GM21786 (cell line): ENCODE measurements around the gene FAM163A.

Experiments
- ATAC-seq: cut with Tn5 transposase; IDR thresholded peaks from one replicate; pipeline ENCODE4 v1.9.1; 2021; ENCODE audit not compliant: unreplicated experiment

FAM163A gene

DNA sequence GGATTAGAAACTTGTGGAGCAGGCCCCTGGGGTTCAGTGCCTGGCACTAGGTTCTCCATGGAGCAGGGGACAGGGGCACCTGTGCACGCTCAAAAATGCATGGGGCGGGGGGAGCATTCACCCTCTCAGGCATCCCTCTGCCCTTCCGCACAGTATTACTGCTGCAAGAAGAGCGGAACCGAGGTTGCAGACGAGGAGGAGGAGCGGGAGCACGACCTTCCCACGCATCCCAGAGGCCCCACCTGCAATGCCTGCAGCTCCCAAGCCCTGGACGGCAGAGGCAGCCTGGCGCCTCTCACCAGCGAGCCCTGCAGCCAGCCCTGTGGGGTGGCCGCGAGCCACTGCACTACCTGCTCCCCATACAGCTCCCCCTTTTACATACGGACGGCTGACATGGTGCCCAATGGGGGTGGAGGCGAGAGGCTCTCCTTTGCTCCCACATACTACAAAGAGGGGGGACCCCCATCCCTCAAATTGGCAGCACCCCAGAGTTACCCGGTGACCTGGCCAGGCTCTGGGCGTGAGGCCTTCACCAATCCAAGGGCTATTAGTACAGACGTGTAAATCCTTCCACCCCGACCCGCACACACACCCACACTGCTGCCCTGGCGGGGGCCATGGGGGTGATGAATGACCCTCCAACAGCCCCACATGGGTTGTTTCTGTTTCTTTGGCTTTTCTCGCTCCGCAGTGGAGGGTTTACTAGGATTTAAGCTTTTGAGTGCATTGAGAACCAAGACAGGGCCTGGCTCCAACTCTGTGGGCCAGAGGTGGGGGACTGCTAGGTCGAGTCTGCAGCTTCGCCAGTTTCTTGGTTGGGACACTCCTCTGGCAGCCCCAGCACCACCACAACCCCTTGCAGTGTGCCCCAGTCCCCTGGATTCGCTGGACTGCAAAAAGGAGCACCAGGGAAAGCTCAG is 70.8 kb downstream of the FAM163A start:
- ATAC-seq: no peak

DNA sequence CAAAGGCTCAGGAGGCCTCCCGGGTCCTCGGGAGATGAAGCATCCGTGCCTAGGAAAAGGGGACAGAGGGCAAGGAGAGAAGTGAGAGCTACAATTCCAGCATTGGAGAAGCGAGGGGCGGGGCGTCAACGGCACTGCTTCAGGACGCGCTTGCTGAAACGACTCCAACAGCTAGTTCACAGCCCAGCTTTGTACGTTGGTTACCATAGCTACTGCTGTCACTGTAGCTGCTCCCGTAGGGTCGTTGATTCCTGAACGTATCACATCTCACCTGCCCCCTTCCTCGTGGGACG is 71.4 kb downstream of the FAM163A start:
- ATAC-seq: peak; percentile 39

DNA sequence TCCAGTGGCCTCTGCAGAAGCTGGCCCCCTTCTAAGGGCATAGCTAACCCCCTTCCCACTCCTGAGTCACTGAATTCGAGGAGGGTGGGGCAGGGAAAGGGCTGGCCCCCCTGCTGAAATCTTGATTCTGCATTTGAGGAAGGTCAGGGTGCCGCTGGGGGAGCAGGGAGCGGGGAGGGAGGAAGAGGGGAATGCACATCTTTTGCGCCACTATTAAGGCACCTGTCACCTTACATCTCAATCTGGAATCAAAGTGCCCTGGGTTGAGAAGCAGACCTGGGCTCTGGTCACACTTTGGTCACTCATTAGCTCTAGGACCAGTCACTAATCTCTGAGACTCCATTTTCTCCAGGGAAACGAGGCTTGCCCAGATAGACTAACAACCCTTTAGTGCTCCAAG is 72.5 kb downstream of the FAM163A start:
- ATAC-seq: no peak

DNA sequence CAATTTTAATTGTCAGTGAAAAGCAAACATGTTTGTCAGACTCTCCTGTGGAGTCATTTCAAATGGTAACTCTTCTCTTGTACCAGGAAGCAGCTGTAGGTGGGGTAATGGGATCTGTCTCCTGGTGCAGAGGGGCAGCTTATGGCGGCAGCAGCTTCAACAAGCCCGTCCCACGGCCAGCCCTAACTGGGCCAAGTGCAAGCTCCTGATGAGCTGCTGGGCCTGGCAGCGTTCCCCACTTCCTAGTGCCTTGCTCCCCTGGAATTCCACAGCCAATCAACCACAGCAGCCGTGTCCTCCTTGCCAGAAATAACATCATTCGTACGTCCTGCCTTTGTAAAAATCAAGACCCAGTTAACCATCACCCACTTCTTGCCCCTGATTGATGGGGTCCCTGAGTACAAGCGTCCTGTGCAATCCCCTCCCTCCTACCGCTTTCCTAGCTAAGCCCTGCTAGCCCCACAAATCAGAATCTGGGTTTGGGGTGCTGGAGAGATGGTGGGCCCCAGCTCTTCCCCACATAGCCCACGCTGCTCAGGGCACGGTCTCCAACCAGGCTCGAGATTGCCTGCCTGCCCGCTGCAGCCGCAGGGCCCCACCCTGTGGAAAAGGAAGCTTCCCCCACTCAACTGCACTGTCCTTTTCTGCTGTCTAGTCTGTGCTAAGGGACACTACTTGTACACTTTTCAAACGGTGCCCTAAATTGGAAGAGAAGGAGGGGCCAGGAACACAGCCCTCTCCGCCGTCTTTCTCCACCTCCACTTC is 73.3 kb downstream of the FAM163A start:
- ATAC-seq: no peak

DNA sequence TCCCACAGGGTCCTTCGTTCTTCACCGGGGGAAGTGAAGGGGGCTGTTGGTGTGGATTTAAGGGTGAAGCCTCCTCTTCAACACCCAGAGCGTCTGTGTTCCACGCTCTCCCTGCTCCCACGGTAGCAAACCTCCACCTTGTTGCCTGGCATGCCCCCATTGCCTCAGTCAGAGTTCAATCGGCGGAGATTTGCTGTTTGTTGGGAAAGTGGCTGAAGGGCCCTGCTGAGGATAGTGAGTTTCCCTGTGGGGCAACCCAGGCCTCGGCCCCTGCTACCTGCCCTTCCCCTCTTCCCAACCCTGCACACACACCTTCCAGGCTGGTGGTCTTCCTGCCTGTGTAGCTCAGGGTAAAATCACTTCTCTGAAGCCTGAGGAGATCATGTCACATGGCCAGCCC is 74.0 kb downstream of the FAM163A start:
- ATAC-seq: no peak

DNA sequence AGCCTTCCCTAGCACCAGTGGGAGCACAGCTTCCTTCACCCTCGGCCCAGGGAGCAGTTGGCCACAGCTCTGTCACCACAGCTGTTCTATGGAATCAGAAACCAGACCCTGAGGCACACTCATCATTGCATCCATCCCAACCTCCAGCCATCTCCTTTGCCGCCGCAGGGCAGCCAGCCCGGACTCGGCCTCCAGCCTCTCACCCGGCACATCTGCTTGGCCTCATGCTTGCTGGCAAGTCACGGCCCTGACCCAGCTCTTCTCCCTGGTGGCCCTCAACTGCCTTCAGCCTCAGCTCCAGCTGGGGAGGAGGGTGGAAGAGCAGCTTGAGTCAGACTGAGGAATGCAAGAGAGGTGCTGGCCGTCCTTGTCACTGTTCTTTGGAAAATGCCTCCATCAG is 74.7 kb downstream of the FAM163A start:
- ATAC-seq: no peak

DNA sequence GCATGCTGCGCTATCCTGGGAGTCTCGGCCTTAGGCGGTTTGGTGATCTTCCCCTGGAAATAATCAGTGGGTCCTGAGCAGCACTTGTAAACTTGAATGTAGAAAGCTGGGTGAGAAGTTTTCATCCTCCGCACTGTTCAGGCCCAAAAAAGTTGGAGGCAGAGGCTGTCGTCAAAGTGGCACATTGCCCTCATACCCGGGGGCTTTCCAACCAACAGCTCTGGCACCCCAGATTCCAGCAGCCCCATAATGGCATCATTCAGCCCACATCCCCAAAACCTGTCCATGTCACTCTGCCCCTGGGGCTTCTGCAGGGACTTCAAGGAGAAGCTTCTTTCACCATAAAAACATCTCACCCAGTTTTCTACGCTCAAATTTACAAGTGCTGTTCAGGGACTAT is 75.2 kb downstream of the FAM163A start:
- no peak for ATAC-seq

DNA sequence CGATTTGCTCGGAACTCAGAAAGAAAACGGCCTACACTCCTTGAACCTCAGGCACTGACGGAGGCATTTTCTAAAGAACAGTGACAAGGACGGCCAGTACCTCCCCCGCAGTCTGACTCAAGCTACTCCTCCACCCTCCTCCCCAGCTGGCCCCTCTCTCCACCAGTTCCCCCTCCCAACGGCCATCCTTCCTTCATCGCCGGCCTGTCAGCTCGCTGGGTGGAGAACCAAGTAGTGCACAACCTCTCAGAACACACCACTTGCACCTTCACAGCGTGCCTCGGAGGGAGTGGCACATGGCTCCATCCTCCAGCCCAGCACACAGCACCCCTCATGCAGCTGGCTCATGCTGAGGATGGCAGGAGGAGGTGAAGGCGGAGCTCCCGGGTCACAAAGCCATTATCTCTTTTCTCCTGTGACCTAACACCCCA is 75.7 kb downstream of the FAM163A start:
- no peak for ATAC-seq

DNA sequence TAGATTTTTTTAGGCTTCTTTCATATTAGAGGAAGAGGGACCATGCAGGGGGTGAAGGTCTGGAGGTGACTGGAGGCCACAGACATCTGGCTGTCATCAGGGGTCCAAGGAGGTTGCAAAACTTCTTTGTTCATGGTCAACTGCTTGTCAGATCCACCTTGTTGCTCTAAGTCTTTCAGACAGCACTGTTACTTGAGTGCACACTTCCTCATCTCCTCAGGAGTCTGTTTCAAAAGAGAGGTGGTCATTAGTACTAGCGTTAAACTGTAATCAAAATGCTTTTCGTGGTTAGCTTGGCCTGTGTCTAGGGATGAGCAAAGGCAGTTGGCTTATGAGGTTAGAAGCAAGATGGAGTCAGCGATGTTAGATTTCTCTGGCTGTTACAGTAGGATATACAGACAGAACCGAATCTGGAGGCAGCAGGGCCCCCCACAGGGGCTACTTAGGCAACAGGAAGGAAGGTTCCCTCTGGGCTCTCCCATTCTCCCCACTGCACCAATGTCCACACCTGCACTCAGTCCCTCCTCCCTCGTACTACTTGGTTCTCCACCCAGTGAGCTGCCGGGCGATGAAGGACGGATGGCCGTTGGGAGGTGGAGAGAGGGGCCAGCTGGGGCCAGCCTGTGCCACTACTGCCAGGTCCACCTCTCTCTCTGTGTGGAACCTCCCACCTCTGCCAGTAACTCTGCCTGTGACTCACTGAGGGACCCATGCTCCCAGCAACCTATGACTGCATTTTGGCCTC is 77.3 kb downstream of the FAM163A start:
- no peak for ATAC-seq

DNA sequence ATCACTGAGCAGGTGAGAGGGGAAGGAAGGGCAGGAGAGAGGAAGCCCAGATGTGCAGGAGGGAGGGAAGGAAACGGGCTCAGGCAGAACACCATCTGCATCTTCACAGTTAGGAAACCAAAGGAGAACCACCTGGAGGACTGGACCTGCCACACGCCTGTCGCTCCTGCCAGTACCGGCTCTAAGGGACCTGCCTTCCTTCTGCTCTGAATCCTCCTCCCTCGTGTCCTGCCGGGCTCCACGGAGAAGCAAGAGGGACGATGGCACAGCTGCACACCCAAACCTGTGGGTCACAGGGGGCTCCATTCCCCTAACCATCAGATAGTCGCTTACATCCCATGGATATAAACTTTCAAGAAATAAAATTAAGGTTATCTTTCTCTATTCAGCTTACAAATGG is 78.4 kb downstream of the FAM163A start:
- no peak for ATAC-seq

DNA sequence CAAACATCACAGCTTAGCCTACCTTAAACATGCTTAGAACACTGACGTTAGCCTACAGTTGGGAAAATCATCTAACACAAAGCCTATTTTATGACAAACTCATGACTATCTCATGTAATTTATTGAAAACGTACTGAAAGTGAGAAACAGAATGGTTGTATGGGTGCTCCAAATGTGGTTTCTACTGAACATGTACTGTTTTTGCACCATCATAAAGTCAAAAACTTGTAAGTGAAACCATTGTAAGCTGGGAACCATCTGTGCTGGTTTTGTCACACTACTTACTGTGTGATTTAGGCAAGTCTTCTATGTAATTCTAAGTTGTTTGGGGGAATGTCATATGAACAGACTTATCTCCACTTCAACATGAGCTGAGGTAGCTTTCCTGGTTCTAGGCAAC is 79.0 kb downstream of the FAM163A start:
- ATAC-seq: no peak

DNA sequence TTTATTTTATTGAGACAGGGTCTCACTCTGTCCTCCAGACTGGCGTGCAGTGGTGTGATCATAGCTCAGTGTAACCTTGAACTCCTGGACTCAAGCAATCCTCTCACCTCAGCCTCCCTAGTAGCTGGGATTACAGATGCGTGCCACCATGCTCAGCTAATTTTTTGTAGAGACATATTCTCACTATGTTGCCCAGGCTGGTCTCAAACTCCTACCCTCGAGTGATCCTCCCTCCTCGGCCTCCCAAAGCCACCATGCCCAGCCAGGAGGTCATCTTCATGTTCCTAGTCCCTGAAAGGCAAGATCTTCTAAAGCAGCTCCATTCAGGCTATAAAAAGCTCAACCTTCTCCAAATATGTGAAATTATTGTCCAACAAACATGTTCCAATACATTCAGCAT is 80.6 kb downstream of the FAM163A start:
- ATAC-seq: no peak

DNA sequence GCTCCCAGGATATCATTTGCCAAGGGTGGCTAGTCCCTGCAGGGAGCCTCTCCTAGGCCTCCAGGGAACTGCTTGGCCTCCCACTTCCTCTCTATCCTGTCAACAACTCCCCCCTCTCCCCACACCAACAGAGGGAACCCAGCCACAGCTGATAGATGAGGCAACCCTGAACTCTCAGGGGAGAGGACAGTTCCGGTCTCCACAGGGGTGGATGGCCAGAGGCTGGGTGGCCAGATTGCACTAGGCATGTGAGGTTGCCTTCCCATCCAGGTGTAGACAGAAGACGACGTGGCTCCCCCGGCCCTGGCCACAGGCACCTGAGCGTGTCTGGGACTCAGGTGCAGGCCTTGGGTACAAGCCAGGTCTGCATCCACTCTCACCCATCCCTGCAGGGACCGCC is 81.2 kb downstream of the FAM163A start:
- no peak for ATAC-seq

DNA sequence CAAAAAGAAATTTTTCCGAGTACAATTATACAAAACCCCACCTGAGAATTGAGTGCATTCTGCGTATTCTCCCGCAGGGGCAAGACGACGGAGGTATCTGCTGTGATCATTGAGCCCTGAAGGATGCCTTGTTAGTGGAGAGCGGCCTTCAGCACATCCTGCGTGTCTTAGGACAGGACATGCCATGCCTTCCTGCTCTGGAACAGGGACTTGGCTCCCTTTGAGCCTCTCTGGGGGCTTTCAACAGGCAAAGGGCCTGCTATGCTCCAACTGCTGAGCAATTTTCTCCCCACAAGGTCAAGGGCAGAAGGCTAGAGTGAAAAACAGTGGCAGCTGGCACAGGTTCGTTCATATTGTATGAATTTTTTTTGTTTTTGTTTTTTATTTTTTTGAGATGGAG is 82.1 kb downstream of the FAM163A start:
- no peak for ATAC-seq

DNA sequence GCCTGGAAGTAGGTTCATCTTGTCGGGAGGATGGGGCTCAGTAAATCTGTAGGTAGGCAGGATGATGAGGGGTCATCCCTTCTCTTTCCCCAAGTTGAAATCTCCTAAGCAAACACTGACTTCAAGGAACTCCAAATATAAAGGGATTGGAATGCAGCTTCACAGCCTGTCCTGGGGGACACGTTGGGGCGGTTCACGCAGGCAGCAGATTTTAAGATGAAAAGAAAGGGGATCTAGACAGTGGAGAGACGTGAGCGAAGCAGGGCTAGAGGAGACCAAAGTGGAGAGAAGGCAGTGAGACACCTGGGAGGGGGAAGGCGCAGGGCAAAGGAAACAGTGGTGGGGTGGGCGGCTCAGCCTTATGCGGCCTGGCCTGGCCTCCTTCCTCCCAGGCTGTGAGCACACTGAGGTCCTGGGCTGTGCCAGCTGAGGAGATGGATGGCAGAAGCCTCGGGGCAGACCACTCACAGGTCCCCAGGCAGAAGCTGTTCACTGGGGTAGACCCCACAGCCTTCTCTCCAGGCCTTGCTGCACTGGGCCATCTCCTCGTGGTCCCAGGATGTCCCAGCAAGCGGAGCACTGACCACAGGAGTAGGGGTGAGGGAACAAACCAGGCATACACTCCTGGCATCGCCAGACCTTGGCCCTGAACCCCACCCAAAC is 82.8 kb downstream of the FAM163A start:
- ATAC-seq: no peak

DNA sequence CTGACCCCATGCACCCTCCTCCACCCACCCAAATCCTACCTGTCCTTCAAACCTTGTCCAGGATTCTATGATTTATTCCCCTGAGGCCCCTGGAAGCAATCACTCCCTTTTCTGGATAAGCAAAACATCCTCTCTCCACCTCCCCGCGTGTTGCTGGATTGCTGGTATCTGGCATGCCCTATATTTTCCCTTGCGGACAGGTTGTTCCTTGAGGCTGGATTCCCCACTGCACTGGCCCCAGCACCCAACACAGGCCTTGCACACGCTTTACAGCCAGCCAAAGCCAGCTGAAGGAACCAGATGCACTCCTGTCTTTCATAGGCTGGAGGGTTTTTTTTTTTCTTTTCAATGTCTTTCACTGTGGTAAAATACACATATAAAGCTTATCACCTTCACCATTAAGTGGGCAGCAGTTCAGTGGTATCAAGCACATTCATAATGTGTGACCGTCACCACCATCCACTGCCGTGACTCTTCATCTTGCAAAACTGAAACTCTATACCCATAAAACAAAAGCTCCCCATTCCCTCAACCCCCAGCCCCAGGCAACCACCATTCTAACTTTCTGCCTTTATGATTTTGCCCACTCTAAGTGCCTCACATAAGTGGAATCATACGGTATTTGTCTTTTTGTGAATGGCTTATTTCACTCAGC is 83.7 kb downstream of the FAM163A start:
- ATAC-seq: no peak

DNA sequence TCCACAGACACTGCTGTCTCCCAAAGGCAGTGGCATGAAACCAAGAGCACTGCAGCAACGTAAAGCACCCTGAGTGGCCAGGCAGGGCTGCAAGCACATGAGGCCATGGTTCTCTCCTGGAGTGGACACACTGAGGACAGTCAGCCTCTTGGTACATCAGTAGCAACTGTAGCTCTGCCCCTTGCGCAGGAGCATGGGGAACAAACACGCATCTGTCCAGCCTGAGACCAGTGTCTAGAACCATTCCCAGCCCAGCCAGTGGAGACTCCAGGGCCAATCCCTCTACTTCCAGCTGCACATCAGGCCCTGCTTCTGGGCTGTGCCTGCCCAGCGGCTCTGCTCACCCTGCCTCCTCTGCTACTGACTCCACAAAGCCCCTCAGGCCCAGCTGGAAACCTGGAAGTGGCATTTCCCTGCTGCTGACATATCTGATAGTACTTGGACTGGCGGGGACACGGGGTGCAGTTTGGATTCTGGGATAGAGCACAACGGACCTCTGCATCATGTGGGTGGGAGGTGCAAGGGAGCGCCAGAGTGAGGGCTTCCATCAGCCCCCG is 85.5 kb downstream of the FAM163A start:
- no peak for ATAC-seq

DNA sequence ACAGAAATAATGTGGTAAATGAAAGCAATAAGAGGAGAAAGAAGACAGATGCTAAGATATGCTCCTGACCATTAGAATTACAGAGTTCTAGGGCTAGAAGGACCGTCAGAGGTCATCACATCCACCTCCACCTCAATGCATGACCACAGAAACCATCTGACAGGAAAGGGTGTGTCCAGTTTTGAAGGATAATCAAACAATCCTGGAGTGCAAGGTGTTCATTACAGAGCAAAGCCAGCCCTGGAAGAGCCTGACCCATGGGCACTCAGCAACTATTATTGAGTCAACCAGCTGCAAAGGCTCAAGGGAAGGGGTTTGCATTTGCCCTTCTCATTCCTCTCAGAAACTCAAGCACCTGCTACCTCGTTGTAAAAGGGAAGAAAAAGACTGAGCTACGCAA is 88.1 kb downstream of the FAM163A start:
- ATAC-seq: no peak

DNA sequence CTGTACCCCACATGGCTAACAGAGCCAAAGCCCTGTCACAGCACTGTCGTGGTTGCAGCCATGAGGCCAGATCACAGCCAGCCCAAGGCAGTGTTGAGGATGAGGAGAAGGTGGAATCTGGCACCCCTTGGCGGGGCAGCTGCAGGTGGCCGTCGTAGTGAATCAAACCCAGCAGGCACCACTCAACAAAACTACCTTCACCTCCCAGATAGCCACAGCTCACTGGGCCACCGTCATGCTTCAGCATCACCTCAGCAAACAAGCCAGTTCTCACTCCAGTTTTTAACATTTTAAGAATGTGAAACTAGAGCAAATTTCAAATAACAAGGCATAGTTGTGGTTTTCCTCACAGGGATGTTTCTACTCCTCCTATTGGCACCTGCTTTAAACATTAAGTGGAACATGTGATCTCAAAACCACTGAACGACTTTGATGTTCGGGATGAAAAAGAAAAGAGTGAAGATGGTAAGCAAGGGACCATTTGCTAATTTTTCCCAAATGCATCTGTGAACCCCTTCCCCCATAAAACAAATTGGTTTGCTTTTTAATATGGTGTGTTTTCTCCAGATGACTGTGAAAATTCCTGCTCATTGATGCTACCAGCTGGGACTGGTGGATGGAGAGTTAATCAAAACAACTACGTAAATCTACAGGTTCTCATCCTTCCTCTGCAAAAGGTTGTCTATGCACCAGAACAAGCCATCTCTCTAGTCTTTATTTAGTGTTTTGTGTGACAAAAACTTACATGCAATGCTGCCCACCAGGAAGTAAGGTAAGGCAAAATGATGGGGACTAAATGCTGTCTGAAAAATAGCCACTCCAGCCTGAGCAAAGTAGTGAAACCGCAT is 89.0 kb downstream of the FAM163A start:
- ATAC-seq: no peak
